ACC112 (cell line): Measurements from ENCODE around the gene KLB.

Source experiments
- H2AFZ ChIP-seq: fragments of 200-600 bp; sonication (generic); one replicate; pipeline ENCODE4 v1.6.0; 2017; ENCODE audit warnings: antibody characterized with exemption, low read length; ENCODE audit not compliant: unreplicated experiment
- H3K27ac ChIP-seq: fragments of 200-600 bp; sonication (generic); 2 replicates; pipeline ENCODE4 v1.5.1; 2014; ENCODE audit warnings: low read depth, mild to moderate bottlenecking, antibody characterized with exemption, low read length, moderate library complexity
- H3K27me3 ChIP-seq: fragments of 200-600 bp; sonication (generic); 2 replicates; pipeline ENCODE4 v1.6.1; 2014; ENCODE audit warnings: mild to moderate bottlenecking, antibody characterized with exemption, low read length, moderate library complexity, mixed read lengths; ENCODE audit not compliant: insufficient read depth
- H3K36me3 ChIP-seq: fragments of 200-600 bp; sonication (generic); 2 replicates; pipeline ENCODE4 v1.6.1; 2016; ENCODE audit warnings: mild to moderate bottlenecking, antibody characterized with exemption, low read length, moderate library complexity, mixed read lengths; ENCODE audit not compliant: insufficient read depth
- H3K4me1 ChIP-seq: fragments of 200-600 bp; sonication (generic); one replicate; pipeline ENCODE4 v1.6.1; 2016; ENCODE audit warnings: low read length, mixed read lengths; ENCODE audit not compliant: insufficient read depth, unreplicated experiment, control insufficient read depth
- H3K4me3 ChIP-seq: fragments of 200-600 bp; sonication (generic); 2 replicates; pipeline ENCODE4 v1.5.1; 2014; ENCODE audit warnings: mild to moderate bottlenecking, low read depth, low read length
- H3K79me2 ChIP-seq: fragments of 200-600 bp; sonication (generic); one replicate; pipeline ENCODE4 v1.6.0; 2016; ENCODE audit warnings: low read length; ENCODE audit not compliant: control insufficient read depth, unreplicated experiment, insufficient read depth

KLB gene

GRCh38 chr4:39464886-39465501, 58.3 kb downstream of the KLB start:
- H2AFZ ChIP-seq, result peak overlapping the region; percentile 54
- H3K36me3 ChIP-seq, result peaks cover 10% of the 10 kb centered on the region
- H3K79me2 ChIP-seq, result peaks cover 12% of the 10 kb centered on the region
- no peak overlapping the region; the same call in 1 of the 2 replicates for H3K4me3 ChIP-seq
- H3K27me3 ChIP-seq, result no peaks in the 10 kb centered on the region
- peak overlapping the region; percentile 49; the same call in 1 of the 2 replicates for H3K27ac ChIP-seq
- H3K4me1 ChIP-seq, result peaks cover 7% of the 10 kb centered on the region

- H3K27me3 ChIP-seq, result no peaks in the 10 kb centered on the region
- no peaks in the 10 kb centered on the region for H3K79me2 ChIP-seq
- no peak overlapping the region for H3K27ac ChIP-seq
- no peaks in the 10 kb centered on the region for H3K4me1 ChIP-seq
- no peak overlapping the region for H2AFZ ChIP-seq
- peaks cover 11% of the 10 kb centered on the region for H3K36me3 ChIP-seq
- H3K4me3 ChIP-seq, result no peak overlapping the region
Measured at GRCh38 chr4:39466747-39467146, 60.0 kb downstream of the KLB start.

- Histone ChIP-seq H3K4me3 (no peak overlapping the region), H3K79me2 (no peaks in the 10 kb centered on the region), H3K36me3 (peaks cover 15% of the 10 kb centered on the region), H3K27me3 (no peaks in the 10 kb centered on the region), H2AFZ (no peak overlapping the region), H3K4me1 (no peaks in the 10 kb centered on the region), H3K27ac (no peak overlapping the region)
Measured at GRCh38 chr4:39467464-39467863, 60.7 kb downstream of the KLB start.

- H3K27me3 ChIP-seq, result no peaks in the 10 kb centered on the region
- H3K4me3 ChIP-seq, result no peak overlapping the region
- peaks cover 26% of the 10 kb centered on the region for H3K36me3 ChIP-seq
- no peaks in the 10 kb centered on the region for H3K4me1 ChIP-seq
- H3K27ac ChIP-seq, result peak overlapping the region; percentile 53
- no peaks in the 10 kb centered on the region for H3K79me2 ChIP-seq
- H2AFZ ChIP-seq, result no peak overlapping the region
Measured at GRCh38 chr4:39469429-39470077, 62.8 kb downstream of the KLB start.

GRCh38 chr4:39470402-39470801, 63.7 kb downstream of the KLB start:
- Histone ChIP-seq H3K36me3 (peaks cover 26% of the 10 kb centered on the region), H3K79me2 (no peaks in the 10 kb centered on the region), H2AFZ (no peak overlapping the region), H3K27ac (no peak overlapping the region), H3K4me3 (no peak overlapping the region), H3K27me3 (no peaks in the 10 kb centered on the region), H3K4me1 (no peaks in the 10 kb centered on the region)

GRCh38 chr4:39472396-39472795, 65.7 kb downstream of the KLB start:
- Histone ChIP-seq H3K79me2 (no peaks in the 10 kb centered on the region), H3K4me1 (no peaks in the 10 kb centered on the region), H3K27me3 (no peaks in the 10 kb centered on the region), H3K36me3 (peaks cover 25% of the 10 kb centered on the region), H3K27ac (no peak overlapping the region), H3K4me3 (no peak overlapping the region), H2AFZ (no peak overlapping the region)

GRCh38 chr4:39476187-39476895, 69.6 kb downstream of the KLB start:
- Histone ChIP-seq H3K36me3 (peaks cover 15% of the 10 kb centered on the region; the same call in 1 of the 2 replicates), H2AFZ (no peak overlapping the region), H3K79me2 (no peaks in the 10 kb centered on the region), H3K27me3 (no peaks in the 10 kb centered on the region), H3K27ac (no peak overlapping the region), H3K4me1 (no peaks in the 10 kb centered on the region), H3K4me3 (no peak overlapping the region)

- Histone ChIP-seq H3K4me1 (no peaks in the 10 kb centered on the region), H3K27ac (no peak overlapping the region), H2AFZ (no peak overlapping the region), H3K79me2 (no peaks in the 10 kb centered on the region), H3K36me3 (no peaks in the 10 kb centered on the region), H3K4me3 (no peak overlapping the region), H3K27me3 (no peaks in the 10 kb centered on the region)
Measured at GRCh38 chr4:39480251-39480650, 73.5 kb downstream of the KLB start.

- no peaks in the 10 kb centered on the region for H3K4me1 ChIP-seq
- no peak overlapping the region for H3K27ac ChIP-seq
Measured at GRCh38 chr4:39480902-39481695, 74.4 kb downstream of the KLB start.

GRCh38 chr4:39484582-39485272, 78.0 kb downstream of the KLB start:
- Histone ChIP-seq H3K4me3 (no peak overlapping the region), H3K27me3 (no peaks in the 10 kb centered on the region), H2AFZ (no peak overlapping the region), H3K4me1 (no peaks in the 10 kb centered on the region), H3K79me2 (no peaks in the 10 kb centered on the region), H3K36me3 (no peaks in the 10 kb centered on the region), H3K27ac (no peak overlapping the region)

More at GRCh38 chr4:39480902-39481695, 74.4 kb downstream of the KLB start:
- Histone ChIP-seq H3K36me3 (no peaks in the 10 kb centered on the region), H3K4me3 (no peak overlapping the region), H3K79me2 (no peaks in the 10 kb centered on the region), H2AFZ (no peak overlapping the region), H3K27me3 (no peaks in the 10 kb centered on the region)
